HG02642 (cell line): ENCODE data around the gene PTGES3L.
"Not testable (repeated sequence)": the region's sequence is repeated elsewhere in the genome, so short reads cannot be mapped to it uniquely, and the experiment has no call there.

Source experiments
- ATAC-seq: cut with Tn5 transposase; IDR thresholded peaks from one replicate; pipeline ENCODE4 v1.9.1; 2021; ENCODE audit warnings: mild to moderate bottlenecking; ENCODE audit not compliant: unreplicated experiment, poor library complexity

PTGES3L gene

GRCh38 chr17:42985225-42985624, 5.3 kb upstream of the PTGES3L start:
- ATAC-seq, result no peak

DNA sequence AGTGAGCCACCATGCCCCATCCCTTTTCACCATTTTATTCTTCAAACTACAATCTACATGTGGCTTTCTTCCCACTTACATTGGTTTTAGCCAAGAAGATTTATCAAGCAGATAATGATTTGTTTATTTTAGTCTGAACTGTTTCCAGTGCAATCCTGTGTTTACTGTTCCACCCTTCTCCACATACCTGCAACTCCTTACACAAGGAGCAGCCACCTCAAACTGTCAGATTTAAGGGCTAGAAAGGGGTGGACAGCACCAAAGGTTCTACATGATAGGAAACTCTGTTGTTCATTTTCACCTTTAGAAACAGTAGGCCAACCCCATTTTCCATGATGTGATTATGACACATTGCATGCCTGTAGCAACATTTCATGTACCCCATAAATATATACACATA, 2.4 kb upstream of the PTGES3L start:
- no peak for ATAC-seq

DNA sequence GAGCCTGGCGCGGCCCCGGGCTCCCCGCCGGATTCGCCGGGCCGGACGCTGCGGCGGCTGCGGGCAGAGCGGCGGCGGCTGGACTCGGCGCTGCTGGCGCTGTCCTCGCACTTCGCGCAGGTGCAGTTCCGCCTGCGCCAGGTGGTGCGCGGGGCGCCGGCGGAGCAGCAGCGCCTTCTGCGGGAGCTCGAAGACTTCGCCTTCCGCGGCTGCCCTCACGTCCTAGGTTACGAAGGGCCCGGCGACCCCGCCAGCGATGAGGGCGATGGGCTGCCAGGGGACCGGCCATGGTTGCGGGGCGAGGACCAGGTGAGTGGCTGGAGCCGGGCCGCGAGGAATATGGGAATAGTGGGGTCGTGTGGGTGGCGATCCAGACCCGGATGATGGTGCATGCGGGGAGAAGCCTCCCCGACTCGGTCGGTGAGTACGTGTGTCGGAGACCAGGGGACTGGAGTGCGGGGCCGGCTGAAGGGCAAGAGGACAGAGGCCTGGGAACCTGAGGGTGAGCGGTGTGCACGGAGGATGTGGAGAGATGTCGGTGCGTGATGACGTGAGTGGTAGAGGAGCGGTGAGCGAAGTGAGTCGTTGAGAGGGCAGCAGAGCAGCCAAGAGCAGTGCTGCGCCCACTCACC, 1.0 kb upstream of the PTGES3L start:
- peak; percentile 52 for ATAC-seq

DNA sequence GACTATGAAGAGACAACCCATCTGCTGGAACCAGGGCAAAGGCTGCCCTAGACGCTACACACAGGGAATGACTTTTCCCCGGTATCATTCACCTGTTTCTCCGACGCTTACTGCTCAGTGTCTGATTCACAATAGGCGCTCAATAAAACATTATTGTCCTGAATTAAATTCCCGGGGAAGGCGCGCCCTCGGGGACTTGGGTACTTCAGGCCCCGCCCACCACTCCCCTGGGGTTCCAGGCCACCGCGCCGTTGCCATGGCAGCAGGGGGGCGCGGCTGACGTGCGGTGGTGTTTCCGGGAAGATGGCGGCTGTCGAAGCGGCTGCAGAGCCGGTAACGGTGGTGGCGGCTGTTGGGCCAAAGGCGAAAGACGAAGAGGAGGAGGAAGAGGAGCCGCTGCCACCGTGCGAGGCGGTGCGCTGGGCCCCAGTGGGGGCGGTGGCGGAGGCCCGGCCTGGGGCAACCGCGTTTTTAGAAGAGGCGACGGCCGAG, 440 bp upstream of the PTGES3L start, which contains the start of gene RUNDC1:
Gene RUNDC1 (plus strand): TSS at position 292 of the 492 bp plus-strand sequence. CDS start 12 bp downstream, at position 304.
- peak; percentile 84 for ATAC-seq

DNA sequence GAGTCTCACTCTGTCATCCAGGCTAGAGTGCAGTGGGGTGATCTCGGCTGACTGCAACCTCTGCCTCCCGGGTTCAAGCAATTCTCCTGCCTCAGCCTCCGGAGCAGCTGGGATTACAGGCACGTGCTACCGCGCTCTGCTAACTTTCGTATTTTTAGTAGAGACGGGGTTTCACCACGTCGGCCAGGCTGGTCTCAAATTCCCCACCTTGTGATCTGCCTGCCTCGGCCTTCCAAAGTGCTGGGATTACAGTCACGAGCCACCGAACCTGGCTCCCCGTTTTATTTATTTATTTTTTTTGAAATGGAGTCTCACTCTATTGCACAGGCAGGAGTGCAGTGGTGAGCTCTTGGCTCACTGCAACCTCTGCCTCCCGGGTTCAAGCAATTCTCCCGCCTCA, 4.2 kb downstream of the PTGES3L start:
- not testable (repeated sequence) for ATAC-seq

DNA sequence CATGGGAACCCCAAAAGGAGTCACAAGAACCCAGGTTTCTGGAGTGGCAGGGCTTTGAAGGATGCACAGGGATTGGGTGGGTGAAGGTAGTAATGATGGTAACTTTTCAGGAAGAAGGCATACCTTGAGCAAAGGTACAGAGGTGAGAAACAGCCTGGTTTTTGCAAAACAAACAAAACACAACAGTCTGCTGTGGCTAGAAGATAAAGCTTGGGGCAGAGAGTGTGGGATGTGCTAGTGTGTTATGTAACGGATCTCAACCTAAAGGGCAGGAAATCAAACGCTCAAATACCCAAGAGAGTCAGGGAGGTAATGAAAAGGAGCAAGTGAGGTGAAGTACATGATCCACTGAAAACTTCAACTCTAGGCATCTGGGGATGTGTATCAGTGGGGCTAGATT, 4.6 kb downstream of the PTGES3L start:
- ATAC-seq, result no peak

GRCh38 chr17:42973323-42973722, 6.6 kb downstream of the PTGES3L start:
- ATAC-seq, result not testable (repeated sequence)

DNA sequence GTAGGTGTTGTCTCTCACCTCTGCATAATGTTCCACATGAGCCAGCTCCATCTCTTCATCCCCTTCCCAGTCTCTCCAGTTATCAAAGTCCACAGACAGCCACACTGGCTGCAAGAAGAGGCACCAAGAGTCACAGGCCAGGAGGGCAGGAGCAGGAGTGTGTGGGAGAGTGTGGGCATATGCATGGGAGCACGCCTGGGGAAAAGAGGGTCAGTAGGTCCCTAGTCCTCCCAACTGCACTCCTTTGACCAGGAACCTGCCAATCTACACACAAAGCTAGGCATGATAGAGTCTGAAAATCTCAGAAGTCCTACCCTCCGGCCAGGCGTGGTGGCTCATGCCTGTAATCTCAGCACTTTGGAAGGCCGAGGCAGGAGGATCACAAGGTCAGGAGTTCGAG, 8.3 kb downstream of the PTGES3L start:
- no peak for ATAC-seq

GRCh38 chr17:42969001-42969581, 10.8 kb downstream of the PTGES3L start:
- ATAC-seq, result no peak

DNA sequence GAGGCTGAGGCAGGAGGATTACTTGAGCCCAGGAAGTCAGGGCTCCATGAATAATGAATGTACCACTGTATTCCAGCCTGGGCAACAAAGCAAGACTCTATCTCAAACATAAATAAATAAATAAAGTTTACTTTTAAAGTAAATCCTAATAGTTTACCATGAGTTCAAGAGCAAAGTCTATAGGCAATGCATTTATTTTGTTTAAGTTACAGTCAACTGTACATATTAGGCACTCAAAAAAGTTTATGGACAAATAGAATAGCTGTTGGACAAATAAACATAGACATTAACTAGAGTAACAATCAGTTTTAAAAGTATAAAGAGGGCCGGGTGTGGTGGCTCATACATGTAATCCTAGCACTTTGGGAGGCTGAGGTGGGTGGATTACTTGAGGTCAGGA, 12.0 kb downstream of the PTGES3L start:
- ATAC-seq, result no peak

- ATAC-seq, result peak; percentile 92
Observed at GRCh38 chr17:42964161-42964932, 15.5 kb downstream of the PTGES3L start, which contains the start of gene AARSD1. AARSD1 (minus strand) TSS chr17:42964454; CDS start chr17:42964440, 14 bp downstream.

GRCh38 chr17:42953669-42954068, 26.2 kb downstream of the PTGES3L start:
- ATAC-seq, result no peak

DNA sequence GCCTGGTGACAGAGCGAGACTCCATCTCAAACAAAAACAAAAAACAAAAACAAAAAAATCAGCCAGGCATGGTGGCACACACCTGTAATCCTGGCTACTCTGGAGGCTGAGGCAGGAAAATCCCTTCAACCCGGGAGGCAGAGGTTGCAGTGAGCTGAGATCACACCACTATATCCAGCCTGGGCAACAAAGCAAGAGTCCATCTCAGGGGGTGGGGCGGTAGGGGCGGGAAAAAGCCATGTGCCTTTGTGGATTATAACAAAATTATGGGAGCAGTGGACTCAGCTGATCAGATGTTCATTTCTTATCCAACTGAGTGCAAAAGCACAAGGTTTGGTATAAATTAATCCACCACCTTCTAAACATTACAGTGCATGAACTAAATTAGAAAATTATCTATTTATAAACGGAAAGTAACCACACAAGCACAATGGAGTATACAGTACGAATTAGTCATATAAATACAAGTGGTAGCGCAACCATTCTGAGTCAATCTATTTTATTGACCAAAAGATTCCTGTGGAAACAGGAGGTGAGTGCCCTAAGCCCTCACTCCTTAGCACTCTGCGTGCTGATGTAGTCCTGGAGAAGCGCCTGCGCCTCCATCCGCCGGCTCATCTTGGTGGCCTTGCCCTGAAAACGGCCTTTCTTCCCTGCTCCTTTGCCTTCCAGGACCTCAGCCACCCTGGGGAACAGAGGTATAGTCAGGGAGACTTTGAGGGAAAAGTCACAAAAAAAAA, 29.7 kb downstream of the PTGES3L start:
- no peak for ATAC-seq

DNA sequence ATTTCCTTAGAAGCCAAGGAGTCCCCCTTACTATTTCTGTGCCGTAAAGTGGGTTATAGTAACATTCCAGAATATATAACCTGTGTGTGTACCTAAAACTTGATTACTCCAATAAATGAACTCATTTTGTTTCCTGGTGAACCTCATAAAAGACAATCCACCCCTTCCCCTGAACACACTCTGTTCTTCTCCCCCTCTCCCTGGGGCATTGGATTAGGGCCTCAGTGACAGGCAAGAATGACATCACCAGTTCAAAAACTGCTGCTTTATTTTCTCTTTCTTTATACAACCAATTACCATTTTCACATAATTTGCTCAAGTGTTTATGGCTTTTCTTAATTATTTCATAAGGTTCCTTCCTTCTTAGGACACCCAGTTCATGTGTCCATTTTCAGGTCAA, 33.1 kb downstream of the PTGES3L start:
- no peak for ATAC-seq

GRCh38 chr17:42944211-42944610, 35.7 kb downstream of the PTGES3L start:
- ATAC-seq, result no peak

GRCh38 chr17:42937712-42938596, 41.9 kb downstream of the PTGES3L start:
- ATAC-seq, result no peak

DNA sequence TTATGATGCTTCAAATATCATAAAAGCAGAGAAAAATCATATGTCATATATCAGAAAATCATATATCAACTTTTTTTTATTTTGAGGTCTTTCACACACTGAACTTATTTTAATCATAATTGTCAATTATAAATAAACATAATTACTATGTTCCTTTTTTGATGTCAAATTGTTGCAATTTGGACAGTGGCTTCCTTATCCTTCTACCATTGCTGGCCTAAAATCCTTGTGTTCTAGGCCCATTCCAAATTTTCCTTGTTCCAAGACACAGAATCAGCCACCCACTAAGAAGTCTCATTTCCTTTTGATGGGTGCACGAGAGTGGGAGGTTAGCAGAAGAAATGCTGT, 50.4 kb downstream of the PTGES3L start:
- no peak for ATAC-seq

DNA sequence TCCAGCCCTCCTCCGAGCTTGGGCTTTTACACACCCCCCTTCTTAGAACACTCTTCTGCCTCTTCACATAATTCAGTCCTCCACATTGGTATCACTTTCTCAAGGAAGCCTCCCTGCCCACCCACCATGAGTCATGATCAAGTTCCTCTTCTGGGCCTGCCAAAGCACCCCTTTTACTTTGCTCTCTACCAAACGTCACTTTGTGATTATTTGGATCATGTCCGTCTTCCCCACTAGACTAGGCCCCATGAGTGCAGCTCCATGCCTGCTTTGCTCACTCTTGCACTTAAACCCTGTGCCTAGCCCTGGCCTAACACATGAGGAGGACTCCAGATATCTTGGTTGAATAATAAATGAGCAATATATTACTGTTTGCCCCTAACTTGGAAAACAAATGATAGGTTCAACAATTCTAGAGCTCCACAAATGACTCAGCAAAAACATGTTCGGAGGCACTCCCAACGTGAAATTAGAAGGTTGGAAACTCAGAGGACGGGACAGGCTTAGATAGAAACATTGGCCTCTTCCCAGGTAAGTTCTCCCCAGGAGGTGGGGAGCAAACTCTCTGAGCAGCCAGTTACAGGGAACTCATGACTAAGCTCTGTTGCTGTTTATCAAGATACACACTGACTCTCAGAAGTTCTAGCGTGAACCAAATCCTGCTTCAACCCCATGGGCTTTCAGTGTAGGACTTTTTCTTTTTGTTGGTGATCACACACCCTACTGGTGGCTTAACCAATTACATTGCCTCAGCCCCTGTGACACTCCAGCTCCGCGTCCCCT, 51.0 kb downstream of the PTGES3L start:
- peak; percentile 54 for ATAC-seq

DNA sequence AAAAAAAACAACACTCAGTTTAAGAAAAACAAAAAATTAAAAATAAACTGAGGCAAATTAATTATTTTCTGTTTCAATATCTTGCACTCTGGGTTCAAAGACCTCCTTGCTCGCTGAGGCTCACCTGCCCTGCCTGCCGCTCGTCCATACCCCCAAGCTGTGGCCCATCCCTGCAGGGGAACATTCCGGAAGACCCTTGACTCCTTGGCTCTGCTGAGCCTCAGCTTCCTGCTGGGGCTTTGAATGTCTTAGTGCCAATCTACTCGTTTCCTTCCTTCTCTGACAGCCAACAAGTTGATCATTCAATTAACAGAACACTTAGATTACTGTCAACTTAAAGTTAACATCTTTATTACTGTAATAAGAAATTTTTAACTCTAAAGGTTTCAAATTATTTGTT, 55.0 kb downstream of the PTGES3L start:
- no peak for ATAC-seq
